GM18520 (cell line): ENCODE results near the gene TFEC.

Source experiments
- ATAC-seq: cut with Tn5 transposase; IDR thresholded peaks from one replicate; pipeline ENCODE4 v1.9.1; 2021; ENCODE audit not compliant: unreplicated experiment

TFEC gene

DNA sequence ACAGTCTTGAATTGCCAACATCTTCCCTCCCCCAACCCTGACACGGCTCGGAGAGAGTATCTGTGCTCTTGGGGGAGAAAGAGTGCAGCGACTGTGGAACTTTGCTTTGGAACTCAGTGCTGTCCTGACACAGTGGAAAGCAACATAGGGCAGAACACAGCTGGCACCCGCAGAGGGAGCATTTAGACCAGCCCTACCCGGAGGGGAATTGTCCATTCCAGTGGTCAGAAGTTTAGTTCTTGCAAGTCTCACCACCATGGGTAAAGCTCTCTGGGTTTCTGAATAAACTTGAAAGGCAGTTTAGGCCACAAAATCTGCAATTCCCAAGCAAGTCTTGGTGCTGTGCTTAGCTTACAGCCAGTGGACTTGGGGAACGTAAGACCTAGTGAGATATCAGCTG, 34.9 kb downstream of the TFEC start:
- ATAC-seq, result no peak

DNA sequence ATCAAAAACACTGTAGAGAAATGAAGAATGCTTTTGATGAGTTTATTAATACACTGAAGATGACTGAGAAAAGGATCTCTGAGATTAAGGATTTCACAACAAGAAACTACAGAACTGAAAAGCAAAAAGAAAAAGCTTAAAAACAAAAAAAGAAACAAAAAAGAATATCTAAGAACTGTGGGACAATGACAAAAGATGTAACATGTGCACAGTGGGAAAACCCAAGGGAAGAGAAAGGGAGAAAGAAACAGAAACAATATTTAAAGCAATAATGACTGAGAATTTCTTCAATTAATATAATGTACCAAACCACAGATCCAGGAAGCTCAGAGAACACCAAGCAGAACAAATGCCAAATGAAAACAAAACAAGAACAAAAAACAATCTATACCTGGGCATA, 42.2 kb downstream of the TFEC start:
- ATAC-seq, result no peak

DNA sequence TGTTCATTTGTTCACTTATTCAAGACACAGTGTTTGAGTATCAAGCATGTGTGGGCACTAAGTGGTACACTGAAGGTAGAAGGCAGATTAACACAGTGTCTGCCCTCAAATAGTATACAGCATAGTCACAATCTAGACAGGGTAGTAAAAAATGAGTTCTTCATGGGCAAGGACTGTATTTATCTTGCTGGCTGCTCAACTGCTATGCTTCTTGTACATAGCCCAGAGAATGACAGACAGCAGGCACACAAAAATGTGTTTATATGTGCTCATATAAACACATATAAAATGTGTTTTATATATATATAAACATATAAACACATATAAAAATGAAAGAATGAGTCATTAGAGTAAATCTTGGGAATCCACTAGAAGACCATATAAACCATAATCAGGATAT, 43.1 kb downstream of the TFEC start:
- ATAC-seq, result no peak

DNA sequence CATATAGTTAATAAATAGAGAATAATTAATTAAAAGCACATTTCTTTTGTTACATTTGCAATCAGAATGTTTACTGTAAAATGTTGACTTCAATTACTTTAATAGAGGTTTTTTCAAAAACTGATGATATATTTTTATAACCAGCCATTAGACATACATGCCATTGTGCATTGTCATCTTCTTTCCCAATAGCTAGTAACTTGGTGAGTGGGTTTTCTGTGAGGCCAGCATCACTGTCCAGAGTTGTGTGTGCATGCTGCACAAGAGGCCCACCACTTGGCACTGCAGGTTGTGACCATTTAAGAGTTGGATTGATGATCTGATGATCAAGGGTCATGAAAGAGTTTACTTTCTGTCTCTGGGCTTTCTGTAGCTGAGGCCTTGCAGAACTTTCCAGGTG, 46.5 kb downstream of the TFEC start:
- no peak for ATAC-seq

DNA sequence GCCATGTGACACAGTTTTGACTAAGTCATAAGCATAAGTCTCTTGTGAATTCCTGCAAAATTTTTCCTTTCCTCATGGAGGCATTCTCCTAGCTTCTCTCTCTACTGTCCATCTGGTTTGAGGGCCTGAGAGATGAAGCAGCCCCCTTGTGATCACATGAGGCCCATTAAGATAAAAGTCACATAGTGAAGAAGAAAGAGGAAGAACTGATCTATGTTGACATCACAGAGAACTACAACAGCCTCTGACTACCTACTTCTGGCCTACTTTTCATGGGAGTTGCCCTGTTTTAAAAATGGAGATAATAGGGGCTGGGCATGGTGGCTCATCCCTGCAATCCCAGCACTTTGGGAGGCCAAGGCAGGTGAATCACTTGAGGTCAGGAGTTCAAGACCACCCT, 50.4 kb downstream of the TFEC start:
- no peak for ATAC-seq

DNA sequence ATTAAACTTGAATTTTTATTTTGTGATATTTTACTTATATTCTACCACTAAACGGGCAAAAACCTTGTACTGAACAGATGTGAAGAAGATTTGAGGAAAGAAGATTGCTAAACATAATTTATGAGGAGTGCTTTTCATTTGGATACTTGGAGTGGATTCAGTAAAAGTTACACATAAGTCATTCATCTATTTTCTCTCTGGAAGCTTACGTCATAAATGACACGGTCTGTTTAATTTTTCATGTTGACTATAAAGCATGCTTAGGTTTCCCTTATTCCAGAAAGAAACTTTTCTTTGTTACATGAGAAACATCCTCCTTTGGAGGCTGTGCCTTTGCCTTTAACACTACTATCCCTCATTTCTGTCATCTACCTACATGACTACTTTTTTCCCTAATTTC, 53.9 kb downstream of the TFEC start:
- no peak for ATAC-seq

DNA sequence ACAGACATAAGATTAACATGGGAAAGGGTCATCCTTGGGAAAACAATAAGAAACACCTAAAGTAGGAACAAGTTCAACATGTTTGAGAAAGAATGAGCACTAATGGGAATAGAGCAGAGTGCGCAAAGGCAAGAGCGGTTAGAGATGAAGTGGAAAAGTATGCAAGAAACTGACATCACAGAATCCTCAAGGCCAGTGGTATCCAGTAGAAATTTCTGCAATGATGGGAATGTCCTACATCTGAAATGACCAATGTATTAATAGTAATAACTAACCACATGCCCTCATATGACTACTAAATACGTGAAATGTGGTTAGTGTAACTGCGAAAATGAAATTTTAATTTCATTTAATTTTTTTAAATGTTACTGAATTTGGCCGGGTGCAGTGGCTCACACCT, 54.8 kb downstream of the TFEC start:
- ATAC-seq, result no peak

DNA sequence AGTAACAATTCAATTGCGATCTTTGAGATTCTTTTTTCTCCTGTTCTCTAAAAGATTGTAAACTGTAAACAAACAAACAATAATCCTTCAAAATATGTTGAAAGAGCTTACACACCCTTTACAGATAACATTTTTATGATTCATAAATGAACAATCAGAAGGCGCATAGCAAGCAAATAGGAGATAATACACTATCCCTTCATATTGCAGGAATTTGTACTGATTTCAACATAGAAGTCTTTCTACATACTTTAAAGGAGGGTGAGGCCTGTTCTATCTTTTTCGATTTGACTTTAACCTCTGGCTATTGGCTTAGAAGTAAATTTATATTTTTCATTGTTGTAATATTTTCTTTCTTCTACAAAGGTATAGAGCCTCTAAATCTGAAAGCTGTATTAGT, 57.2 kb downstream of the TFEC start:
- no peak for ATAC-seq

DNA sequence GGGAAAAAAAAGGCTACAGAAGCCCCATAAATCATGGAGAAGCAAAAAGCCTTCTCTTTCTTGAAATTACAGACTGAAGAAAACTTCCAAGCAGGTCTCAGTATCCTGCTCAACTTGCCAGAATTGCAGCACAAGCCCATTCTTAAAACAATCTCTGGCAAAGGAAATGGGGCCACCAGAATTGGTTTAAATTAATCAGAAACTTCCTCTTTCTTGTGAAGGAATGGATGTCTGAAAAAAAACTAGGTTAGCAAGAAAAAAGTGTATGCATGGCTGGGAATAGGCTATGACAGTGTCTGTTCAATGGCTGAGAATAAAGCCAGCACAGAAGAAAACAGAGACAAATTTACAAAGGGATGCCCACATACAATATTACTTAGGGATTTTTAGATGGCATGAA, 59.1 kb downstream of the TFEC start:
- no peak for ATAC-seq

DNA sequence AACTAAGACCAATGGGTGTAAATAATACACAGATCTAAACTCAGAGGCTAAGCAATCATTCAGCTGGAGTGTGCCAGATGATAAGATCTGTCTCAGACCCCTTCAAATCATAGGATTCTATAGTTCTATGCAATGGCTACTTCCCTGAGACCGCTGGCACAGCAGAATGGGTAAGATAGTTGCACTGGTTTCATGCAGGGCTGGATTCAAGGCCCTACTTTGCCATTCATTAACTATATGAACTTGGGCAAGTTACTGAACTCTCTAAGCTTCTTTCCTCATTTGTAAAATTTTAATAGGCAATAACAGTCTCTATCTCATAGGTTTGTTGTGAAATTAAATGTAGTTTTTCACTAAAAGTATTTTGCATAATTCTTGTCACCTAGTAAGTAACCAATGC, 62.0 kb downstream of the TFEC start:
- ATAC-seq, result no peak

DNA sequence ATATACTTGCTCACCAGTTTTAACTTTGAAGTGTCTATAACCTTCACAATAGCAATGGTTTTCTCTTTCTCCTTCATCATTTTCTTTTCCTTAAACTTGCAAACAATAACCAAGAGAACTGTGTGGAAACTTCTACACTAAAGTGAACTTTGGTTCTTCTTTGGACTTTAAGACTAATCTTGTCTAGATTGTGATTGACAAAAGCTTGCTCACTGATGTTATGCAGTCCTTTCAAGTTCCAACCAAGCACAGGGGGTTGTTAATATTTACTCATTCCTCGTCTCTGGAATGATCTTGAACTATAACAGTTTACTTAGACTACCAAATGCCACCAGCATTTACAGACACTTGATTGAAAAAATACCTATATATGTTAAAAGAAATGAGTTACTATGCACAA, 62.4 kb downstream of the TFEC start:
- no peak for ATAC-seq

DNA sequence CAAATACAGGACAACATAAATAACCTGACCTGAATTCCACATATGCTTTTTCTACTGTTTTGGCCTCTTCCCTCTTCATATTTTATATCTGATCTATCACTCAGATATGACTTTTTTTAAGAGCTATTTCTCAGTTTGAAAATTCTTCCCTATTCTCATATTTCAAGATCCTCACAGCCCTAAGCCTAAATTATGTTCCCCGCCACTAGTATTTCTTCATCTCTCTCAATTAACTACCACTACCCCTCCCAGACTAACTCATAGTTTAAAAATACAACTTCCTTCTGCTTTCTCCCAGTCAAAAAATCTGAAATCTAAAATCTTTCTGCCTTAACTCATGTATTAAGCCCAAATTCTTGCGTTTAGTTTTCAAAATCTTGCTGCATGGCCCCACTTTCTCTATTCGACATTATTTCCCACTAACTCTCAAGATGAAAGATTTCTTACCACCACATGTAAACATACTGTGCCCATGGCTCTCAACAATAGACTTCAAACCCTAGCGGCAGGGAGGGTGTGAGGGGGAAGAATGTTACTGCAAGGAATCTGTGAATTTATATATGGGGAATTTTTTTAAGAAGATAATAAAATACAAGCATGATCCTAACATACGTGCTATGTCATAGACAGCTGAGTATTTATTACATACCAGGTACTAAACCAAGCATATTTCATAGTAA, 64.6 kb downstream of the TFEC start:
- no peak for ATAC-seq

DNA sequence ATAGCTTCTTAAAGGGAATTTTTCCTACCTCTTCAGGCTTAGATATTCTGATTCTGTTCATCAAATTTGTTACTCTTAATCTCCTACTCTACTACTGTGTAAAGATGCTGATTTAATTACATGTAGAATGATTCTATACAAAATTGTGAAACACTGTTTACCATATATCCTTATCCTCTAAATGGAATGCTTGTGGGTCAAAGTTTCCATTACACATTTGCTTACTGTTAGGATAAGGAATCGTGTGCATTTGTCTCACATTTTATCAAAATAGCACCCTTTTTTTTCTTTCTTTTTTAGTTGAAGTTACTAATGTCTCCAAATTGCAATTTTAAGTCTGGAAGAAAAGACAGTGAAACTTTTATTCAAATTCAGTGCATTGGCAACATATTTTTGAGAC, 65.3 kb downstream of the TFEC start:
- ATAC-seq, result no peak

DNA sequence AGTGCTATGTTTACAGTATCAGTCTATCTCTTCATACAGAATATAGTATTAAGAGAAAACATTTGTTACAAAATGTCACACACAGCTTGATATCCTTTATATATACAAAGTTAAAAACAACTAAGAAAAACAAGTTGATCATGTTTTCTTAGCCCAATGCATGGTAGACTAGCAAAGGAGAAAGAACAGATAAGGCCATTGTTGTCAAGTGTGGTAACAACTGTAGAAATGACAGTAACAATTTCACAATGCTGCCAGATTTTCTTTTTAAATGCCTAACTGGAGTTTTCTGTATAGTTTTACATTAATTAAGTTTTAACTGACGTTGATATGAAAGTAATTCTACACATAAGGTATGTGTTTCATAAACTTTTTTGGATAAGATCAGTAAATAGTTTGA, 65.8 kb downstream of the TFEC start:
- ATAC-seq, result no peak

DNA sequence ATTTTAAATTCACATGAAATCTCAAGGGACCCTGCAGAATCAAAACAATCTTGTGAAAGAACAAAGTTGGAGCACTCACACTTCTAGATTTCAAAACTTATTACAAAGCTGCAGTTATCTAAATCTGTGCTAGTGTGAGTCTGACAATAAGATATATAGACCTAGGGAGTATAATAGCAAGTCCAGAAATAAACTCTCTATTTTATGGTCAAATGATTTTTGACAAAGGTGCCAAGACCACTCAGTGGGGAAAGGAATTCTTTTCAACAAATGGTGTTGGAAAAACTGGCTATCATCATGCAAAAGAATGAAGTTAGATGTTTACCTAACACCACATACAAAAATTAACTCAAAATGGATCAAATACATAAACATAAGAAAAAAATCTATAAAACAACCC, 68.2 kb downstream of the TFEC start:
- ATAC-seq, result no peak

DNA sequence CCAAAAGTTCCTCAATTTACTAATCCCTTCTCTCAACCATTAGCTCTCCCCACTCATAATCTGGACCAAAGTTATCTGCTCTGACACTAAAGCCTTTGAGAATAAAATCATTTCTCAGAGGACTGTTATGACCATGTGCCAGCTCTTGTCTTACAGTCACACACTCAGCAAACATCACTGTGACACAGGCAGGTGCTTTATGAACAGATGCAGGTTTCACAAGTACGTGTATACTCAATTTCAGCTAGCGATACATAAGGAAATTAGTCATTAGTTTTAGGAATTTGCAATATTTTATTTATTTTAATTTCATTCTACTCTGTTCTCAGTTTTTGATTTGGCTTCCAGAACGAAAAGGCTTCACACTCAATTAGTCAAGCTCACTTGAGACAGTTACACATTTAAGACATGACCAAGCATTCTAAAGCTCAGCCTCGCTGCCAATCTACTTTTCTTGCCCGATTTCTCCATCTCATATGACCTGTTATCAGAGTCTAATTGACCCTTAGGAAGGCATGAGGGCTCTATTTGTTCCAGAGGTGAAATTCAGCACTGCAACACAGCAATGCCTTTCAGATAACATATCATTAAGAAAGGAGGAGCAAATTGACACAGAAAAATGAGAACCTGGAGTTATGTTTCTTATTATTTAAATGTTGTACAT, 76.8 kb downstream of the TFEC start:
- ATAC-seq, result no peak

DNA sequence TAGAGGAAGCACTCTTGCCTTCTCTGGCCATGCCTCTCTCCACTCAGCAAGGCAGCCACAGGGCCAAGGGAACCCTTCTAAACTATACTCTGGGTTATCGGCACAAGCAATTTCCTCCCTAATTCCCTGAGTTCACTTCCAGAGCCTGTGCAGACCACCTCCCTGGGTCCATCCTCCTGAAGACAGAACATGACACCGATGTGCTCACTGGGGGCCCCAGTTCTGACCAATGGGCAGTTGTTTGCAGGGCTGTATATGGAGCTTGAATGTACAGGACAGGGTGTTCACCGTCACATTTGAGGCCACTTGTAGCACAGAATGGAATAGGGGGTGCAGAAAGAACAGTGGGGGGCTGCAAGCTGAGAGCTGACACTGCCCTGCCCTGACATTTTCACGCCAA, 77.7 kb downstream of the TFEC start:
- ATAC-seq, result no peak

DNA sequence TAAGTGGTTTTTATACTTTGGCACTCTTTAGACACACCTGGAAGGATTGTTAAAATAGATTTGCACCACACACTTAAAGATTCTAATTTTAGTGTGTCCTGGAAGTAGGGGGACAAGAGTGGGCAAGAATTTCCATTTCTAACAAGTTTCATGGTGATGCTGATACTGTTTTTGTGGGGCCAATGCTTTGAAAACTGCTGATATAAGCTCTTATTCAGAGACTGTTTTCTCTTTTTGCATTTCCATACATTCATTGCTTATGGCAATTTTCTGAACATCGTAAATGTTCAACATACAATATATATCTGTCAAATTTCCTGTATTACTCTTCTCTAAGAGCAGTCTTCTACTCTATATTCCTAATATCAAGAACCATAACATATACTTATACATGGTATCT, 79.0 kb downstream of the TFEC start:
- ATAC-seq, result no peak

DNA sequence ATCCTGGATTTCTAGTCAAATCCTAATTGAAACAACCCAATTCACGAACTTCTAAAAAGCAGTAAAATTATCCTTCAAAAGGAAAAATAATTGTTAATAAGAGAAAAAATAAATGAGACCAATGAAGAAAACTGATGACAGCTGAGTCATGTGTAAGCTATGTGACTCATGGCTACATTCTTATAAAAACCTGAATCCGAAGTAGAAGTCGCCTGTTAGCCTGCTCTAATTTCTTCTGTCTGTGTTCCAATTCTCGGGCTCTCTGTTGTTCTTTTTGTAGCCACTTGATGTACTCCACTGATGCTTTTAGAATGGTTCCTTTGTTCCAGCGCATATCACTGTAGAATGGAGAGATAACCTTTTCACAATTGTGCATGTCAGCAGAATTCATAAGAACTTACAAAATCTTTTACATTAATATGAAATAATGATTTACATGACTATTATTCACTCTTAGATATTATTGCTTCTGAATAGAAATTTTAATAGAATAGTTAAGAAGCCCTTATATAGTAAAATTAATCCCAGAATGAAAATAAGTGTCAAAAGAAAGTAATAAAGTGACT, 88.8 kb downstream of the TFEC start:
- ATAC-seq, result no peak

DNA sequence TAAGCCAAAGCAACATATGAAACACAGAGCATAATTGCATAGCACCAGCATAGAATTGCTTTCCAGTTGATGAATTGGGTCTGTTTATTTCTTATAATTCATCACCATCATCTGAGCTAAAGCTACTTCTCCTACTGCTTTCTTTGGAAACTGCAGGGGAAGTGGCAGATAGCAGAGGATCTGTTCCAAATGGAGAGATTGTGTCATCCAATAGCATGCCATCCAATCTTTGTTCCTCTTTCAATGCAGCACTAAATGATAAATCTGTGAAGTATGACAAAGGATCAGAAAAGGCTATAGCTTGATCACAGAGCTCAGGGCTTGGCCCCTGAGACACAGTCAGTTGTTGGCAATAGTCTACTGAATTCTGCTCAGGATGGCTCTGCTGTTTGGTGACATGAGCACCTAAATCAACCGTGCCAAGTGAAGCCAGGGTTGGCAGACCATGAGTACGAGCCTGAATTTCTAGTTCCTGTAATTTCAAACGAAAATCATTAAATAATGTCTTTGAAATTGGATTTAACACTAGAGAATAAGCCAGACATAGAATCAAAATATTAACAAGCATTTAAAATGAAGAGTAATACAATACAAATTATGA, 90.0 kb downstream of the TFEC start:
- ATAC-seq, result no peak

DNA sequence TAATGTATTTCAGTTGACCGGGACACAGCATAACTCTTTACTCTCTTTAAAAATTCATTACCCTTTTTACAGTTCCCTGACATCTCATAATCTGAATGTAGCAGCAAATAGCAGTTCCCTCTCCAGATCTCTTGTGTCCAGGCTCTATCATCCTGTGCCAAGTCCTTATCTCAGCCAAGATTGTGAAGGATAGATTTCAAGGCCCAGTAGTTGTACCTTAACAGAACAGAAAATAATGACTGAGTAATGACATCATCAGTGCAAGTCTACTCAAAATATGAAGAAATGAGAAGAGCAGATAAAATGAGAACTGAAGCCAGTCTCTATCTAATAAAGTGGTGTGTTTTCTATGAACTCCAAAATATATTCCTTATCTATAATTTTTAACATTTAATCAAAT, 92.6 kb downstream of the TFEC start:
- no peak for ATAC-seq

DNA sequence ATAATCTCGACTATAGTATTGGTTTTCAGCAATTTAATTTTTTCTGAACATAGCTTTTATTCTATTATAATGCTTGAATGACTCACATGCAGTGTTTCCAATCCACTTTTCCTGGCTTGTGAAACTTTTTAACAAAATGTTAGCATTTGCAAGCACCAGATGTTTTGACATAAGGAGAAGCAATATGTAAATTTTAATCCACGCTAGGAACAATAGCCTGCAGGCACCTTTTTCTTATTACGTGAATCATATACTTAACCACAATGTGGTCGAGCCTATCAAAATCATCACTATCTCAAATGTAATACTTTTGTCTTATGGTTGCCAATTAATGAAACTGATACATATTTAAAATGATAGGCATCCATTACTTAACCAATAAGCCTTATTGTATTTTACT, 97.1 kb downstream of the TFEC start:
- no peak for ATAC-seq
